Stimulated activated CD4-positive, alpha-beta T cell treated with anti-CD3 and anti-CD28 coated beads, Interleukin-15, amount 100 ng/mL, for 24 hours (primary cell): ENCODE measurements around the gene ARHGAP4.

Experiments
- DNase-seq: peaks from one replicate; pipeline ENCODE4 v3.0.0-alpha.2; 2020

ARHGAP4 gene

DNA sequence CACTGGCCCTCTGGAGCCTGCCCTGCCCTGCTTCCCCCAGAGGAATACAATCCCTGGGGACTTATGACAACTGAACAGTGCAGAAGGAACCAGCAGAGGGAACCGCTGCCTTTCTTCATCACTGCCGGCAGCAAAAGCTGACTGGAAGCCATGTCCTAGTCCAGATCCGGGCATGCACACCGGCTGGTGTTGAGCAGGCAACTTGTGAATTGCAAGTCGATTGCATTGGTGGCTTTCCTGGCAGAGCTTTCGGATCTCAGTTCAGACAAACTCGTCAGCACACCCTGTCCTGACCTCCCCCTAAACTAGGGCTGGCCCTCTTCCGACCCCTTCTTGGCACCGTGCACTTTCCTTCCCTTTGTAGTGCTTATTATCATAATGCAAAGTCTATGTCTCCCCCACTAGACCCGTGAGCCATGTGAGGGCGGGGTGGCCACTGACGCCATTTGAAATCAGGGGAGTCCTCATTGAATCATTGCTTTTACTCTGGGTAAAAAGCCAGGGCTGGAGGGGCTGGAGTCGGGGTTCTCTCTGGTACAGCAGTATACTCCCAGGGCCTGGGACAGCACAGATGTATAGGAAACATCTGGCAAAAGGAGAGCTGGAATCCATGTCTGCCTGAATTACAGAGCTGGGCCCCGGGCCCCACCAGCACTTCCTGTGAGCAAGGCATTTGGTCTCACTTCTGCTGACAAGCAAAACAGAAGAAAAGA lies 1.8 kb downstream of the ARHGAP4 start:
- DNase-seq = peak; percentile 42

DNA sequence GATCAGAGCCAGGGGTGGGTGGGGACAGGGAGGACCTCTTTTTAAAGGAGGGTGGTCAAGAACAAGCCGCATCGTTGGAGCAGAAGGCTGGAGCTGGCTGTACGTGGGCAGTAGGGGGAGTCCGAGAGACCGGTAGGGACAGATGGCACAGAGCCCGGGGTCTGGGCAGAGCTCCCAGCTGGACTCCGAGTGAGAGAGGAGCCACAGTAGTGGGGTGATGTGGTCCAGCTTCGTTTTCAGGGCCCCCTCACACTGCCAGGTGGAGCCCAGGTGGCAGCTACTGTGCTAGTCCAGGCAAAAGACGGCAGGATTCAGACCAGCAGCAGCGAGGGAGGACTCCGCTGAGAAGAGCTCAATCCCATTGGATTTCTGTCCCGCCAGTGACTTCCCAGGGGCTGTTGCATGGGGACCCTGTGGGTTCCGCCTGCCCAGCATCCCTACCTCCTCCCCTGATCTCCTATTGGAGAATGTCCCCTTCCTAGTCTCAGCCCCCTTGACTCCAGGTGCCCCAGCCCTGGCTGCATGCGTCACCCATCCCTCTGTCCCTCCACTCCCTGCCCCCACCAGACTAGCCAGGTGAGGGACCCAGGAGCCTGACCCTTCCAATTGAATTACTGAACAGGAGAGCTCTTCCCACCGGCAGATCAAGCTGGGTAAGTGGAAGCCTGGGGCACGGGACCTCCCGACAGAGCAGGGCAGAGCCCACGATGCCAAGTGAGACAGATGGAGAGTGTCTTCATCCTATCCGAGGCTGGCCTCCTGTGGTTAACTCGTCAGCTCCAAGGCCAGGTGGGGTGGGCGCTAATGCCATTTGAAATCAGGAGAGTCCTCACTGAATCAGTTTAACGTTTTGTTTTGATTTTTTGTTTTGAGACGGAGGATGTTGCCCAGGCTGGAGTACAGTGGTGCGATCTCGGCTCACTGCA lies 2.9 kb downstream of the ARHGAP4 start:
- DNase-seq = no peak

DNA sequence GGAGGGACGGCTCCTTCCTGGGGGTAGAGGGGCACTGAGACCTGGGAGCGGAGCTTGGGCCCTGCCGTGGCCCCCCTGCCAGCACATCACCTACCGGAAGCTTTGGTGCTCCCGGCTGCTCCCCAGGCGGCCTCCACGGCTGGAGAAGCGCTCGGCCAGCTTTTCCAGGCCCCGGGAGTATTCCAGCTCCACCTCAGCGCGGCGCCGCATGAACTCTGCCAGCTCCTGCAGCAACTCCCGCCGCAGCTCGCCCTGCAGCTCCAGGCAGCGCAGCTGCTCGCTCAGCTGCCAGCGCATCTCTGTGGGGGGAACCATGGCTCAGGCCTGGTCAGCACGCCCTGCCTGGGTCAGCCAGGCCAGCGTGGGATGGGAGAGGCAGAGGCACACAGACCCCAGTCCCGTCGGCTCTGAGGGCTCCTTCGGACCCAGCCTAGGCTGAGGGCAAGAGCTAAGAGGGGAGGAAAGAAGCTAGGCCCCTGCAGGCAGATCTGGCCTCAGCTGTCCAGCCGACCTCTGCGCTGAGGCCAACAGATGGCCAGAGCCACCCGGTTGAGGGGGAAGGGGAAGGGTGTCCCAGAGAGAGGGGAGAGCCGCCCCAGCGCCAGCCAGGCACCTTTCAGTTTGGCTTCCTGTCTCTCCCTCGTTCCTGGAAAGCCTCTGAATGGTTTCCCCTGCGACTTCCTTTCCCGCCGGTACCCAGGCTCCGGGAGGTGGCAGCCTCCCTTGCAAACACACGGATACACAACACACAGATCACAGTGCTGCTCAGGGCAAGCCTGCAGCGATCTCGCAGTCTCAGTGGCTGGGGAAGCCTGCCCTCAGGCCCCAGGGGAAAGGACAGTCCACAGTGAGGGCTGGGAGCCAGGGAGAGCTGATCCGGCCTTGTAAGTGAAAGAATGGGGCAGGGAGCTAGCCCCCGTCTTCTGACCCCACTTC lies 4.3 kb downstream of the ARHGAP4 start:
- no peak for DNase-seq

DNA sequence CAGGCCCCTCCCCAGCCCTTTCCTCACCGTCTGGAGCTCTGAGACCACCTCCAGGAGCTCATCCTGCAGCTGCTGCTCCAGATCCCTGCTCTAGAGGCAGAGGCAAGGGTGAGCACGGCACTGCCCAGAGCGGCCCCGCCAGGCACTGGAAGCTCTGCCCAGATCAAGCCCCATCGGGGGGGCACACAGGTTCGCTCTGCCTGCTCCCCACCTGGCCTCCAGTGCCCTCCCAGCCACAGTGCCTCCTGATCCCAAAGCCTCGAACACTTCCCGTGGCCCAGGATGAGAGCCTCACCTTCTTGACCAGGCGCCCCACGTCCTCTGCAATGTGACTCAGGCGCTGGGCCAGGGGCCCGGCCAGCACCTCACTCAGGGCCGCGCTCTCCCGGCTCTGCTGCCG lies 5.0 kb downstream of the ARHGAP4 start:
- no peak for DNase-seq

DNA sequence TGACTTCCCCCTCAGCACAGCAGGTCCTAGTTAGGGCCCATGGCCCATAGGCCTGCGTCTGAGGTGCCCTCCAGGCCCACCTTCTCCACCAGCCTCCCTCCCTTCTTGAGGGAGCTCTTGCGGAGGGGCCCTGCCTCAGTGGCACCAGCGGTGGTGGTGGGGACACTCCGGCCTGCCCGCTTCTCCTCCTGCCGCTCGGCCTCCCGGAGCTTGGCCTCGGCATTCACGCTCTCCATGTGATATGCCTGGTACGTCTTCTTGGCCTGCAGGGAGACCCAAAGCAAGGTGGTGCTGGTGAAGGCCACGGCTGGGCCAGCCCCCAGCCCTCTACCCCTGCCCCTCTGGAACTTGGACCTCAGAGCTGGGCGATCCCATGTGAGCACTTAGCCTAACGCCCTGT lies 5.5 kb downstream of the ARHGAP4 start:
- no peak for DNase-seq

DNA sequence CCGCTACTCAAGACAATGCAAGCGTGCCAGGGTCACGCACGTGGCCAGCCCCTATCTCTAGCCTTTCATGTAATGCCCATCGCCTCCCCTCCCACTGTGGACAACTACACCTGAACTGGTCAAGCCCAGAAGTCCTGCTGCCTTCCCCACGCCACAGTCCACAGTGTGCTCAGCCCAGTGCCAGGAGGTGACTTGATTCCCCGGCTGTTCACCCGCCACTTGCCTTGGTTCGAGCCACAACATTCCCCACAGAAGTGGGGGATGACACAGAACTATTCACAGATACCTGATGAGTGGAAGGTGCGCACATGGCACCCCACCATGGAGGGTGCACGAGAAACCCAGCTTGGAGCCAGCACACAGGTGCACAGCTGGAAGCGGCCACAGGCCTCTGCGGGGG lies 6.8 kb downstream of the ARHGAP4 start:
- DNase-seq = no peak

DNA sequence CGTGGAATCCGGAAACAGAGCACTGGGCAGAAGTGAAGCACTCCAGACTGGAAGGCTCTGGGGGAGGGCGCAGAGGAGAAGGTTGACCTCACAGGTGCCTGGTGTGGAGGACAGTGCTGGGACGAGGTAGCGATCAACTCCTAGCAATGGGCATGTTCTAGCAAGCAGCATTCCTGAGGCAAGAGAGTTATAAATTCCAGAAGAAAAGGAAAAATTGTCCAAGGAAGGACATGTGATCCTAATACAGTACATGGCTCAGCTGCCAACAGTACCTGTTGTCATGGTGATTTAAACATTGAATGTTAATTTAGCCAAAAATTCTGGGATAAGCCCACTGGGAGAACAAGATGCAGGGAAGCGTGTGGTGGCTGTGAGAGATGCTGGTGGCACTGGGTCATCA lies 8.2 kb downstream of the ARHGAP4 start:
- DNase-seq = no peak

DNA sequence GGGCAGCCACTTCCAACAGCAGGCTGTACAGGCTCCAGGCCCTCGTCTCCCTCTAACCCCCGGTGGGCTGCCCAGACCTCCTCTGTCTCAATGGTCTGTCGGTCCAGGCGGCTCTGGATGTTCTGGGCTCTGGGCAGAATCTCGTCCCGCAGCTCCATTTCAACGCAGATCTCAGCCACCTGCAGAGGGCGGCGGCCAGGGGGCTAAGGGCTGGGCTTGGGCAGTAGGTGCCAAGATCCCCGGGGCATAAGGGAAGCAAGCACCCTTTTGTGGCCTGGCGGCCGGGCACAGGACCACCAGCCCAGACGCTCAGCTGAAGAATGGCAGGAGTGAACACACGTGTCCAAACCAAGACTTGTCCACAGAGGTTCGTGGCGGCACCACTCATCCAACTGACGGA lies 12.4 kb downstream of the ARHGAP4 start:
- no peak for DNase-seq

DNA sequence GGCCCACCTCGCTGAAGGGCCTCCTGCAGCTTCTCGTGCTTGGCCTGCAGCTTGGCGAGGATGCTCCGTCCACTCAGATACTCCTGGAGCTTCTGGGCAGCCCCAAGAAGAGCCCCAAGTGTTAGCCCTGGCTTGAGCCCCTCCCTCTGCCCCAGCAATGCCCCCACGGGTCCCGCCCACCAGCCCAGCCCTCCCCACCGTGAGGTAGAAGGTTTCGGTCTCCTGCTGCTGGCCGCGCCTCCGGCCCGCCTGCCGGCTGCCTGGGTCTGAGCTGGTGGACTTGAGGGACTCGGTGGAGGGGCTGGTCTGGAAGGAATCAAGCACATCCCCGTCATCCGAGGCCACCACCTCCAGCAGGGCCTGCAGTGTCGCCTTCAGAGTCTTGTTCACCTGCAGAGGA lies 12.9 kb downstream of the ARHGAP4 start:
- no peak for DNase-seq

DNA sequence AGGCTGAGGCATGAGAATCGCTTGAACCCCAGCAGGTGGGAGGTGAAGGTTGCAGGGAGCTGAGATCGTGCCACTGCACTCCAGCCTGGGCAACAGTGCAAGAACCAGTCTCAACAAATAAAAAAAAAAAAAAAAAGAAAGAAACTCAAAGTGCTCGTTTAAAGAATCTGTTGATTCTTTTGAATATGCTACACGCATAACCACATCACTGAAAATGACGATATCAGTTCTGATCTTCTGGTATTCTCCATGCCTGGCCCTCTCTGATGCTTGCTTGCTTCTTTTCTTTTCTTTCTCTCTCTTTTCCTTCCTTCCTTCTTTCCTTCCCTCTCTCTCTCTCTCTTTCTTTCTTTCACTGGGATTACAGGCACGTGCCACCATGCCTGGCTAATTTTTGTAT lies 14.3 kb downstream of the ARHGAP4 start:
- no peak for DNase-seq

DNA sequence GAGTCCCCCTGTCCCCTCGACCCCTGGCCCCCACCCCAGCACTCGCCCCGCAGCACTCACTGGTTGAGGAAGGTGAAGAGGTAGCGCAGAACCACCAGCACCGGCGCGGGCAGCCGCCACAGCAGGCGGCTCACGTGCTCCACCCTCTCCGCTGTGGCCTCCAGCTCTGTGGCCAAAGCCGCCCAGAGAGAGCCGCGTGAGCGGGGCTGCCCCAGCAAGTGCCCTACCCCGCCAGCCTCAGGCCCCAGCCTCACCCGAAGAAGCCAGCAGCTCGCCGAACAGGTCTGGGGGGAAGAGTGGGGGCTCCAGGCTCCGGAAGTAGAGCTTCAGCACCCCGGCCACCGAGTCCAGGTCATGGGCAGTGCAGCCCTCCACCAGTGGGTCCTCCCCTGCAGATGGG lies 15.6 kb downstream of the ARHGAP4 start:
- no peak for DNase-seq

DNA sequence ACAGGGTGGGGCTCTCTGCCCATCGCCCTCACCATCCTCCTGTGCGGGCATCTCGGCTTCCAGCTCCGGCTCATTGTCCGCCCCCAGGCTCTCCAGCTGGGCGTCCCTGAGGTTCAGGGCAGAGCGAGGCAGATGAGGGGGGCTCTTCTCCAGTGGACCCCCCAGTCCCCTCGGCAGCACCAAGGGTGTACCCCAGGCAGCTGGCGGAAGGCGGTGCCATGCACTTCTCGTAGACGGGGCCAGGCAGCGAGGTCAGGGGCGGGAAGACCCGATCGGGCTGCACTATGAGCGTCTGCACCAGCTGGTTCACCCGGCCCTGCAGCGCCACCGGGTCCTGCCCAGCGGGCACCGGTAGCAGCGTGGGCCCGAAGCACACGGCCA lies 16.1 kb downstream of the ARHGAP4 start:
- DNase-seq = no peak

DNA sequence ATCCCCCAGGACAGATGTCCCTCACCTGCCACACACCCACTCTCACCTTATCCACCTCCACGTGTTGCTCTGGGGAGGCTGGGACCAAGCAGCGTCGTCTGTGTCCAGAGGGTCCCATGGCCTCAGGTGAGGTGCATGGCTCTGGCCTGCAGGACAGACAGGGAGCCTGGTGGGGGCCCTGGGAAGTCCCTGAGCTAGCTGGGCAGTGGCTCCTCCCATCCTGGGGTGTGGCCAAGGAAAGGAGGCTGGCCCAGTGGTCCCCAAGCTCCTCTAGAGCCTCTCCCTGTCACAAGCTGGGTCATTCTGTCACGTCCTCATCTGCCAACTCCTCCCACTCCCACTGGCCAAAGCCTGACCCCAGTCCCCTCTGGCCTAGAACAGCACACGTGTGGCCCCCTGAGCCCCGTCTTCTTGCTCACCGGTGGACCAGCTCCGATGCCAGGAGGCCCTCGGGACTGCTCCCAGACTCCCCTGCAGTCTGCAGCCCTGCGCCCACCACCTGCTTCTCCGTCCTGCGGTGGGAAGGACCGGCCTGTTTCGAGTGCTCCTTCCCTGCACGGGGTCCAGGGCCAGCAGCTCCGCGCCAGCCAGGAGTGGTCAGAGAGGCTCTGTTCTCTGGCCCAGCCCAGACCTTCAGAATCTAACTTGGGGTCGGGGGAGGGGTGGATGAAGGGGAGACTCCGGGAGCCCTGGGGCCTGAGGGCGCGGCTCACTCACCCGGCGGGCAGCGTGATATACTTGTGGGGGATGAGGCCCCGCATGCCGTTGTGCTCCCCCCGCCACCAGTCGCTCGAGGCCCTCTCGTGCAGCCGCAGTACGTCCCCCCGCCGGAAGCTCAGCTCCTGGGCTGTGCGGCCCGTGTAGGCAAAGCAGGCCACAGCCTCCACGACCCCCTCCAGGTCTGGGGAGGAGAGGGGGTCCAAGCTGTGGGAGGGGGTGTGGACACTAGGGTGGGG lies 16.8 kb downstream of the ARHGAP4 start:
- DNase-seq = peak; percentile 34

DNA sequence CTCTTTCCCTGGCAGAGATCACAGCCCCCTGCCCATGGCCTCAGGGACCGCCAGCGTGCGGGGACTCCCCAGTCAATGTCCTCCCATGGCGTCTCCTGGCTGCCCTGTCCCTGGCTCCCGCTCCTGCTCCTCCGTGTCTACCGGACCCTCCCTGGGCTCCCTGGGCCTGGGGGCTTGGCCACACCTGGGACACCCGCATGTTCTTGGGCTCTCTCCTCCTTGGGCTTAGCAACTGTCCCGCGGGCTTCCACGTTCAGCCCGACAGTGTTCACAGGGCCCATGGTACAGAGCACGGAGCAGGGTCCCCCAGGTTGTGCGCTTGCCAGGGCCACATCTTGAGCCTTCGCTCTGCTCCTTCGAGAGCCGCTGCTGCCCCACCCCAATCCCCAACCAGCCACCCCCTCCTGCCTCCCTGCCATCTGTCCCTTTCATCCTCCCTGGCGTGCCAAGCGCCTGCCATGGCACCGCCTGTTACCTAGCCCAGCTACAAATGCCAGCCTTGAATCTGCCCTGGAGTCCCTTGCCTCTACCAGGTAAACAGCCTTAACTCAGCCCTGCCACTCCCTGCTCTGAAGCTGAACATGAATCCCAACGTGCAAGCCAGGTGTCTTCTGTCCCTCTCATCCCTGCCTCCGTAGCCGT lies 17.7 kb downstream of the ARHGAP4 start:
- no peak for DNase-seq

DNA sequence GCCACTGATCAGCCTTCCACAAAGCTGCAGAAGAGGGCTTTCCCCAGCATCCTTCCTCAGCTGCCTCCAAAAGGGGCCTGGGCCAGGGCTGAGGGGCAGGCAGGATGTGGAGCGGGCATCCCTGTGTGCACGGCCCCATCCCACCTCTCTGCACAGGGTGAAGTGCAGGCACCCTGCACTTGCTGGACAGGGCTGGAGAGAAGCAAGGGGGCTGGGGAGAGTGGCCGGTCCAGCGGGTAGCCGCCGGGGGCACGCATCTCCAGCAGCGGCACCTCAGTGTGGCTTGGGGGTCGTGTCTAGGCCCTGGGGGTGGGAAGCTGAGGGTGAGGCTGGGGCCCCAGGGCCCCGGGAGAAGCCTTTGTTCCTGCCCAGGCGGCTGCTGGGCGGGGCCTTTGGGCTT lies 18.6 kb downstream of the ARHGAP4 start:
- no peak for DNase-seq

DNA sequence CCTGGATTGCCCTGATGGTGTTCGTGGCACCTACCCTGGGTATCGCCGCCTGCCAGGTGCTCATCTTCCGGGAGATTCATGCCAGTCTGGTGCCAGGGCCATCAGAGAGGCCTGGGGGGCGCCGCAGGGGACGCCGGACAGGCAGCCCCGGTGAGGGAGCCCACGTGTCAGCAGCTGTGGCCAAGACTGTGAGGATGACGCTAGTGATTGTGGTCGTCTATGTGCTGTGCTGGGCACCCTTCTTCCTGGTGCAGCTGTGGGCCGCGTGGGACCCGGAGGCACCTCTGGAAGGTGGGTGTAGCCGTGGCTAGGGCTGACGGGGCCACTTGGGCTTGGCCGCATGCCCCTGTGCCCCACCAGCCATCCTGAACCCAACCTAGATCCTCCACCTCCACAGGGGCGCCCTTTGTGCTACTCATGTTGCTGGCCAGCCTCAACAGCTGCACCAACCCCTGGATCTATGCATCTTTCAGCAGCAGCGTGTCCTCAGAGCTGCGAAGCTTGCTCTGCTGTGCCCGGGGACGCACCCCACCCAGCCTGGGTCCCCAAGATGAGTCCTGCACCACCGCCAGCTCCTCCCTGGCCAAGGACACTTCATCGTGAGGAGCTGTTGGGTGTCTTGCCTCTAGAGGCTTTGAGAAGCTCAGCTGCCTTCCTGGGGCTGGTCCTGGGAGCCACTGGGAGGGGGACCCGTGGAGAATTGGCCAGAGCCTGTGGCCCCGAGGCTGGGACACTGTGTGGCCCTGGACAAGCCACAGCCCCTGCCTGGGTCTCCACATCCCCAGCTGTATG lies 19.7 kb downstream of the ARHGAP4 start:
- no peak for DNase-seq

DNA sequence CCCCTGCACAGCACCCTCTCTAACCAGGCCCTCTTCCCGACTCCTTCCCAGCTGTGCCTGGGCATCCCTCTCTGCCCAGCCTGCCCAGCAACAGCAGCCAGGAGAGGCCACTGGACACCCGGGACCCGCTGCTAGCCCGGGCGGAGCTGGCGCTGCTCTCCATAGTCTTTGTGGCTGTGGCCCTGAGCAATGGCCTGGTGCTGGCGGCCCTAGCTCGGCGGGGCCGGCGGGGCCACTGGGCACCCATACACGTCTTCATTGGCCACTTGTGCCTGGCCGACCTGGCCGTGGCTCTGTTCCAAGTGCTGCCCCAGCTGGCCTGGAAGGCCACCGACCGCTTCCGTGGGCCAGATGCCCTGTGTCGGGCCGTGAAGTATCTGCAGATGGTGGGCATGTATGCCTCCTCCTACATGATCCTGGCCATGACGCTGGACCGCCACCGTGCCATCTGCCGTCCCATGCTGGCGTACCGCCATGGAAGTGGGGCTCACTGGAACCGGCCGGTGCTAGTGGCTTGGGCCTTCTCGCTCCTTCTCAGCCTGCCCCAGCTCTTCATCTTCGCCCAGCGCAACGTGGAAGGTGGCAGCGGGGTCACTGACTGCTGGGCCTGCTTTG lies 20.5 kb downstream of the ARHGAP4 start:
- no peak for DNase-seq

DNA sequence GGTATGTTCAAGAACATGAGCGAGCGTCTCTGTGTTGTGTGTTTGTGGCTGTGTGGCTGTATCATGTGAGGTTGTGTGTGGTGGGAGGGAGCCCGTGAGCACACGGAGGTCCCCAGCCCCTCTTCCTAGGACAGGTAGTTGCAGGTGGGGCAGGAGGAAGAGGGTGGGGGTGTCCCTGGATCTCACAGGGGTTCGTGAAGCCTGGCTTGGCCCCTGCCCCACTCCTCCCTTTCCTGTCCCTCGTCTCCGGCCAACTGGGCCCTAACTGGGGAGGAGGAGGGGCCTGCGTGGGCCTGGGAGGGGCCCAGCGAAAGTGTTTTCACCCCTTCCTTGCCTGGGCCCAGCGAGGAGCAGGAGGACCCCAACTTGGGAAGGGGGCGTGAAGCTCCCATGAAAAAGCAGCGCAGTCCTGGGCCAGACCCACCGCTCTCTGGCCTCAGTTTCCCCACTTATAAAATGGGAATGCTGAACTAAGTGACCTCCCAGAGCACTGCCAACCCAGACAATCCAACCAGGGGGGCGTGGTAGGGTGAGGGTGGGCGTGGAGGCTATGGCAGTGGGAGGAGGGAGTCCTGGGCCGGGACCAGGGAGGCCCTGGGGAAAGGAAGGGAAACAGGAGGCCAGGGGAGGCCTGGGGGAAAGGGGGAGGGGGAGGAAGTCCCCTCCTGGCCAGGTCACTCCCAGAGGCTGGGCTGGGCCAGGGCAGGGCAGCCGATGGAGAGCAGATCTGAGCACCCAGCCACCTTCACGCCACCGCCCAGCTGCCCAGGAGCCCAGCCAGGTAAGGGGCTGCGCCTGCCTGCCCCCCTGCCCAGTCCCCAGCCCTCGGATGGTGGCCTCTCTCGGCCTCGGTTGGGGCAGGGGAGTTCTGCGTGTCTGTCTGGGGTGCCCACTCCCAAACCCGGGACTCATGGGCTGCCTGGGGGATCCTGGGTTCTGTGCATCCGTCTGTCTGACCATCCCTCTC lies 21.8 kb downstream of the ARHGAP4 start, which contains the start of gene AVPR2:
Gene AVPR2 (plus strand): TSS at position 683 of the 967 bp plus-strand sequence. CDS start 473 bp downstream, outside the sequence.
- peak; percentile 35 for DNase-seq
